ENCODE results near the gene GGA3.
"Not testable (repeated sequence)": the region's sequence is repeated elsewhere in the genome, so short reads cannot be mapped to it uniquely, and the experiment has no call there.

Gene GGA3

DNA sequence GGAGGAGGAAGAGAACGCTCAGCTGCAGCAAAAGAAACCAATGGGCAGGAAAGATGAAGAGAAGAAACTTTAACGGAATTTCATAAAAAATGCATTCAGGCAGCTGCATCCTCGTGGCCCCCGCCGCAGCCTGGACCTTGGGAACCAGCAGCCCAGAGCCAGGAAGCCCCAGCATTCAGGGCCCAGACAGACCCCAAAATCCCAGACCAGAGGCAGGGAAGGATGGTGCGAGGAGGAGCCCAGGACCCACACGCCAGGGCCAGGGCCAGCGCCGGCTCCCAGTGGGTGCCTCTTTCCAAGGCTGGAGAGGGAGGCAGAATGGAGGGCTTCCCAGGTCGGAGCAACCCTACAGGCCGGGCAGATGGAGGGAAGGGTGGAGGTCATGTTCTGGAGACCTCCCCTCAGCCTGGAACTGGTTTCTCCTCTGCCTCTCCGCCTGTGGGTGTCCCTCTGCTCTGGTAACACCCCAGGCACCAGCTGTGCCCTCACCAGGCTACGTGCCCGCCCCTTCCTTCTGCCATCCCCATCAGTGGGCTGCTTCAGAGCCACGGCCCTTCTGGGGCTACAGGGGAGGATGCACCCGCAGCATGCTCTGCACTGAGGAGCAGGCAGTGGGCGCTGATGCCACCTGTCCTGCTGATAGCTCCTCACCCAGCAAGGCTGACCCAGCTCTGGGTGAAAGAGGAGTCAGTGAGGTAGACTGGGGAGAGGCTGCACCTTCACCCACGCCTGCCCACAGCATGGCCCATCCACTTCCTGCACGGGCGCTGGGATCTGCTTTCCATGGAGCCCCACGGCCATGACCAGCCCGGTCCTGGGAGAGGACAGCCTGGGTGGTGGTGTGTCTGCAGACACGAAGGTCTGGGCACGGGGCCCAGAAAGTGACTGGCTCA, 10.8 kb upstream of the GGA3 start:
- no peak for DNase-seq (ENCODE audit: low read depth in 2 of 2)

DNA sequence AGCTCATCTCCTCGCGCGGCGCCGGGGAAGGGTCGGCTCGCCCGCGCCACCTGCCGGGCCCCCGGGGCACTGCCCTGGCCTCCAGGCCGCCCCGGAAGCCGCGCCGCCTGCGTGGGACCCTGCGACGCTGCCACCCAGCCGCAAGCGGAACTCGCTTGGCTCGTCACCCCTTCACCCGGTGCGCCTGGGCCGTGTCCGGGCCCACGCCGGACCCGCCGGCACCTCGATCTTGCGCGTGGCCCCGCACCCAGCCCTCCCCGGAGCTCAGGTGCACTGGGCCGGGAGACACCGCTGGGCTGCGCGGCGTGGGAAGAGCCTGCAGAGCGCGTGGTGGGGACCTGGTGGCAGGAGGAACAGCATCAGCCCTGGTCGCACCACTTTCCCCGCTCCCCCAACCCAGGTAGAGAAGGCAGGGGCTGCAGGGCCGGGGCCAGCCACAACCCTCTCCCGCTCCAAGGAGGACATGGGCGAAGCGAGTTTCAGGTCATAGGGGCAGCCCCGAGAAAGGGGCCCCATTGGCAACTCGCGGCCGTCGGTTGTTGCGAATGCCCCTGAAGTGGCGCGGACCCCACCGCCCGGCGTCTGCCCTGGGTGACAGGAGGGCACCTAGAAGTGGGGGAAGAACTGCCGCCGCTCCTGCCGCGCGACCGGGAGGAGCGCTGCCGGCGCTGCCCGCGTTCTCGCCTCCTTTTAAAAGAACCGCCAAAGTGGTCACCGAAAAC, 10.0 kb upstream of the GGA3 start:
- peak; percentile 87 to 89 for DNase-seq (ENCODE audit: low read depth in 2 of 2)

DNA sequence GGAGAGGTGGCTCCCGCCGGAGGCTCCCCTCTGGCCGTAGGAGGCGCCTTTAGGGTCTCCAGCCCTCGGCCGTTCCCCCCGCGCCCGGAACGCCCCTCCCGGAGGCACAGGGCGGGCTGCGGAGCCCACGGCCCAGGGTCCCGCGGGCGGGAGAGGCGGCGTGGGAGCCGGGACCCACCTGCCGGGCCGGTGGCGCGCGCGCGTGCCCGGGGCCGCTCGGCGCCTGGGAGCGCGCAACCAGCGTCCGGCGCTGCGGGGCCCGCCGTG, 9.5 kb upstream of the GGA3 start, which contains the start of gene MIF4GD:
Gene MIF4GD, minus strand, starts transcription at position 266 of the 267 bp plus-strand sequence. CDS start 1,036 bp downstream, outside the sequence.
- DNase-seq (ENCODE audit: low read depth in 2 of 2), result no peak

DNA sequence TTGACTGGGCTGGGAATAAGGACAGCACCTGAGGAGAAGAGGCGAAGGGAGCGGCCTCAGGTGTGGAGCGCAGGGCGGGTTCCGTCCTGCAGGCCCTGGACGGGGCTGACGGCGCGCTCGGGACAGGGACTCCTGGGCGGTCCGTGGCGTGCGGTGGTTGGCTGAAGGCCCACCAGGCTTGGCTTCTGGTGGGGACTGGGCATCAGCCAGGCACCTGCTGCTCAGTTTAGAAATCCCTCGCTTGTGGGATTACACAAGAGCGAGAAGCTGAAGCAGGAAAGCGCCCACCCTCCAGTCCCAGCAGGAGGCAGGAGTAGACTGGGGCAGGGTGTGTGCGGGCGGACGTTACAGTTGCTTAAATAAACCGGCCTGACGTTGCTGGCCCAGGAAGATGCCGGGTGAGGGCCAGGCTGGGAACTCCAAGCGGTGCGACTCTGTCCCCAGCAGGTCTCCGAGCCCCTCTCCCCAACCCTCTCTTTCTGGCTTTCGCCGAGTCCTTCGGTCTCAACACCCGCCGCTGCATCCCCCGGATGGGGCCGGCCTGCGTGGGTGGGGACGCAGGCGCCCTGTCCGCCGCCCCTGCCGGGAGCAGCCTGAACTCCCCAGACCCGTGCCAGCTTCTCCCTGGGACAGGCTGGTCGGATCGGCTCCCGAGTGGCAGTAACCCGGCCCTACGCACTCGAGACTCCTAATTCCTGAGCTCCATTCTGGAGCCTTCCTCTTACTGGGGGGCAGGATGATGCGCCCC, 9.0 kb upstream of the GGA3 start:
- peak in 1 of 2 donors; percentile 54 for DNase-seq (ENCODE audit: low read depth in 2 of 2)

DNA sequence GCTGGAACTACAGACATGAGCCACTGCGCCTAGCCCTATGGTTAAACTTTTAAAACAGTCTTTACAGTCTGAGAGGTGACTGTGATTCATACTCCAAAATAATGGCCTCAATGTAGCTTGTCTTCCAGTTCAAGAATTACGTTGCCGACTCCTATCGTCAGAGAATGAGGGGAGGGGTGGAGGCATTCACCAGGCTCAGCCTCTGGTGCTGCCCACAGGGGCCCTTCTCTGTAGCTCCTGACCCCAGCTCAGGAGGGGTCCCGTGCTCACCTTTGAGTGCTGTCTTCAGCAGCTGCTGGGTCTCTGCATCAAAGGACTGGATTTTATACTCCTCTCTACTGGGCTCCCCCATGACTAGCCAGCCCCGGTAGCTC, 8.4 kb upstream of the GGA3 start:
- no peak for DNase-seq (ENCODE audit: low read depth in 2 of 2)

DNA sequence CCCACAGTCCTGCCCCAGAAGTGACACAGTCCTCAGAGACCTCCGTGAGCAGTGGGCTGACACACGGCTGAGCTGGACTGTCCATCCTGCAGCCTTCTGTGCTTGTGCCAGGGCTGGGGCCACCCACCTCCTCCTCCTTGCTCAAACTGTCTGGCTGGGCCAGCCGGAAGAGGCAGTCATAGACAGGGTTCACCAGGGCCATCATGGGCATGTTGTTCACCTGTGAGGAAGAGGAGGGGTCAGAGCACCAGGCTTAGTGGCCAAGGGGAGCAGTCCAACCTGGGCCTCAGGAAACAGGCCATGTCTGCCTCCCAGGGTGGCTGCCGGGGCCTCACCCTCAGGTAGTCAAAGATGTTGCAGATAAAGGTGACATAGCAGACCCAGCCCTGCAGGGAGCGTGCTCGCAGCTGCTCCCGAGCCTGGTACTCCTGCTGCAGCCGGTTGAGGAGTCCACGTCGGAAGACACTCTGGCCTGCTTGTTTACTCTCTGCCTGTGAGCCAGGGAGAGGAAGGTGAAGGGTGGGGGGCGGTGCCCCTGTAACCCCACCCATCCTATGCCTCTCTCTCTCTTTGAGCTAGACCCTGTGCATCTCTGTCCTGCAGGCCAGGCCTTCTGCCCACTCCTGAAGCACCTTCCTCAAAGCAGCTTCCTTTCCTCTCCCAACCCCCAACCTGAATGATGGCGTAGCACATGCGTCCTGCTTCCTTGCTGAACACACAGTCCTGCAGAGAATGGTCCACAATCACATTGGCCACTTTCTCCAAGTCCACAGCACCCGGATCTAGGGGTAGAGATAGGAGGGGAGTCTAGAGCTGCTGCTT, 6.2 kb upstream of the GGA3 start:
- no peak for DNase-seq (ENCODE audit: low read depth in 2 of 2)

DNA sequence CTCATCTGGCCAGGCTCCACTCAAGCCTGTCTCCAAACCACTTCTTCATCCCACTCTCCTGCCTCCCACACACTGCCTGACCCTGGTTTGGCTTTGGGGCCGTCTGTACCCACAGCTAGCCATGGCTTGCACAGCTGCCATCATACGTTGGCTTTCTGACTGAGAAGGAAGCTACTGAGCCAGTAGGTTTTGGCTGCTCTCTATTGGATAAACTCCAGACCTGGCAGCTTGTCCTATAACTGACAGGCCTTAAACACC, 5.7 kb upstream of the GGA3 start:
- DNase-seq (ENCODE audit: low read depth in 2 of 2), result no peak

DNA sequence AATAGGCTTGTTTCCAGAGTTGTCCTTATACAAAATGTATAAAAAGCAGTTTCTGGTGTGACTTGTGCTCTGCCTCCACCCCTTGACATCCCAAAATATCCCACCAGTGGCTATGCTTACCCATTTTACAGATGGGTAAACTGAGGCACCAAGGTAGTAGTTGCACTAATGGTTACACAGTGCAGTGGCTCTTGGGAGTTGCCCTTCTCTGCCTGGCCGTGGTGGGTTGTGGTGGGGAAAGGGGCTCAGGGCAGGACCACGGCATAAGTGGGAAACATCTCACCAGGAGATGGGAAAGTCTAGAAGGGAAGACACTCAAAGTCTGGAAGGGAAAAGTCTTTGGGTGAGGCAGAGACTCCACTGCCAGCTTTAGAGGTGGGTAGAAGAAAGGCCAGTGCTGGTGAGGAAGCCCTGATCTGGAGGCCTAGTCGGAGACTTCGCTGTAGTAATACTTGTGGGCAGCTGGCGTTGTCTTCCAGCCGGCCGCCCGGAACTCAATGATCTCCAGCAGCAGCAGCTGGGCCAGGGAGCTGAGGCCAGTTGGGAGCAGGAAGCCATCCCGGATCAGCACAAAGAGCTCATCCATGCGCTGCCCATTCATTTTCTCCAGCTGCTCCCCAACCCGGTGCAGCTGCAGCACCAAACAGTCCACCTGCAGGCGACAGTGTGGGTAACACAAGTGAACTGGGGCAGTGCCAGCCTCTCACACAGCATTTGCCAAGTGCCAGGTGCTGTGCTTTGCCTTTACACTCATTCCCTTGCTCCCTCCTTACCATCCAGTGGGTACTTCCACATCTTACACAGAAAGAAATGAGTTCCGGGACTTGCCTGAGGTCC, 5.1 kb upstream of the GGA3 start:
- no peak for DNase-seq (ENCODE audit: low read depth in 2 of 2)

DNA sequence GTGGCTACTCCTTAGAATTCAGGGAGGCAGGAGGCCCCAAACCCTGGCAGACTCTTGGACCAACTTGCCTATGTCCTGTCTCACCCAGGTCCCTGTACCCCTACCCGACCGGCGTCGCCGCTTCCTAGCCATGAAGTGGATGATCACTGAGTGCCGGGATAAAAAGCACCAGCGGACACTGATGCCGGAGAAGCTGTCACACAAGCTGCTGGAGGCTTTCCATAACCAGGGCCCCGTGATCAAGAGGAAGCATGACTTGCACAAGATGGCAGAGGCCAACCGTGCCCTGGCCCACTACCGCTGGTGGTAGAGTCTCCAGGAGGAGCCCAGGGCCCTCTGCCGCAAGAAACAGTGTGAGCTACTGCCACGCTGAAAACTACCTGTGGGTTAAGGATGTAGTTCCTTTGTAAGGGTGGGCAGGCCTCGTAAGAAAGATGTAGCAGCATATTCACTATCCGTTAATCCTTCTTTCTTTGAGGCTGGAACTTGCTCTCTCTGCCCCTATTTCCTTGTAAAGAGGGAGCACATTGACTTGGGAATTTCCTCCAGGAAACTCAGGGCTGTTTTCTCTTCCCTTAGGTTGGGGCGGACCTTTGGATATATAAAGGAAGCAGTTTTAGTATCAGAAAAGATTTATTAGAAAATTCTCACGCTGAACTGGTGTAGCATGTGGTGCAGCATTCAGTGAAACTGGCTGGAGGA, 4.4 kb upstream of the GGA3 start:
- DNase-seq (ENCODE audit: low read depth in 2 of 2), result no peak

DNA sequence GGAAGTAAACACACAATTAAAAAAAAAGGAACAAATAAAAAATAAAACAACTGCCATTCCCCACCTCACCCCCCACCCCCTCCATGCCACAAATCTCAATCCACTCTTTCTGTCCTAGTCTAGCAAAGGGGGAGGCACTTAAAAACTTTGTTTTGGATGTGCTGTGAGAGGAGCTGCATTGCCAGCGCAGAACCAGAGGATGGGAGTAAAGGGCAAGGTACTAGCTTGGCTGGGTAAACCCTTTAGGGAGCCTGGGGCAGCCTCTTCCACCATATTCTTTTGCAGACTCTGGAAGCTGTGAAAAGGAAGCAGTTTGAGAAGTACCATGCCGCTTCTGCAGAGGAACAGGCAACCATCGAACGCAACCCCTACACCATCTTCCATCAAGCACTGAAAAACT, 1.6 kb upstream of the GGA3 start:
- DNase-seq (ENCODE audit: low read depth in 2 of 2), result no peak

DNA sequence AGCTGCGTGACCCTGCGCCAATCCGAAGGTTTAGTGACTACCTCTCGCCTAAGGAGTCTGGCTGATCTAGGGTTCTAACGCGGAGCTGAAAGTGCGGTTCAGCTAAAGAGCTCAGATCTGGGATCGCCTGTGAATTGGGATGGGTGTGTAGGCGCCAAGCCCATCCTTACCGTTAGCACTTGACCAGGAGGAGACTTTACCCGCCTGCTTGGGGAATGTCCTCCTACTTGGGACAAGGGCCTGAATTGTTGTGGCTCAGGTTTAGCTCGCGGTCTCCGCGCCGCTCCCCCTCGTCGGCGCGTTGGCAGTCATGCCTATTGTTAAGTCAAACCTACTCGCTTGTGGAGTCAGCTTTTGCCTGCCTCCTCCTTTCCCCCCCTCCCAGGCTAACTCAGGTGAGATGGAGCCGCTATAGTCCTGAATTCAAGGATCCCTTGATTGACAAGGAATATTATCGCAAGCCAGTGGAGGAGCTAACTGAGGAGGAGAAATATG, 753 bp upstream of the GGA3 start:
- DNase-seq (ENCODE audit: low read depth in 2 of 2), result no peak

DNA sequence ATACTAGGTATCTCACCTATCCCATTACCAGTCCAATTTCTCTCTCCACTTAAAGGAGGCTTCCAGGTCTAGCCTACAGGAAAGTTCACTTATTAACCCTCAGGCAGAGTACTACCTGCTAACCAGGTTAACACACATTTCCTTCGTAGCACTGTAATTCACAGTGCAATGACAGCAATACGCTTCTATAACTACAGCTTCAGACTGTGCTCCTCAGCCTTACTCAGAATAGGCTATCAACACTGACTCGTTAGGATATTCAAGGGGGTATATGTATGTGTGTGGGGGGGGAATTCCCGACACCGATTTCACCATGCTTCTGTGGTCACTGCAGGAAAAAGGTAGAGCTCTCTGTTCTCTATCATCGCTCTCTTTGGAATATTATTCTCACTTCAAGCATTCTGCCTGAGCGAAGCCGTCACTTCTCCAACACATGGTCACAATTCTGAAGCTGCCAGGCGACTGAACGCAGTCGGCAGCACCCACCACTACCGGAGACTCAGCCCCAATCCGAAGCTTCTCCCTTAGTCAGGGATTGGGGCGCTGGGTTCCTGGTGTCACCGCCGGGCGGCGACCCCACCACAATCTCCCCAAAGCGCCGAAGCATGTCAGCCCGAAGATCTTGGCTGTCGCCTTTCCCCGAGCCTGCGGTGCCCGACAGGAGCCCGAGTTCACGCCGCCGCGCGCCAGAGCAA, 618 bp downstream of the GGA3 start:
- peak in 1 of 2 donors; percentile 37 for DNase-seq (ENCODE audit: low read depth in 2 of 2)

DNA sequence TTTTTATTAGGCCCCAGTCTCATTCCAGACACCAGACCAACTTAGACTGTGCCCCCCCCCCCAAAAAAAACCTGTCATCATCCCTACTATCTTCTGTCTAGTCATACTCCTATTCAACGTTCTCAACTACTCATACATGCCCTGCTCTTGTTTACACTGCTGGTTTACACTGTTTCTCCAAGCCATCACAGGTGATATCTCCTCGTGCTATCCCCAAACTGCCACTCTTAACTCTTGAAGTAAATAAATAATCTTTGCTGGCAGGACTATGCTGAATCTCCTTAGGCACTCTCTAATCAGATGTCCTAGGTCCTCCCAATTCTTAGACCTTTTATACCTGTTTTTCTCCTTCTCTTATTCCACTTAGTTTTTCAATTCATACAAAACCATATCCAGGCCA, 4.2 kb downstream of the GGA3 start:
- DNase-seq (ENCODE audit: low read depth in 2 of 2), result not testable (repeated sequence)

DNA sequence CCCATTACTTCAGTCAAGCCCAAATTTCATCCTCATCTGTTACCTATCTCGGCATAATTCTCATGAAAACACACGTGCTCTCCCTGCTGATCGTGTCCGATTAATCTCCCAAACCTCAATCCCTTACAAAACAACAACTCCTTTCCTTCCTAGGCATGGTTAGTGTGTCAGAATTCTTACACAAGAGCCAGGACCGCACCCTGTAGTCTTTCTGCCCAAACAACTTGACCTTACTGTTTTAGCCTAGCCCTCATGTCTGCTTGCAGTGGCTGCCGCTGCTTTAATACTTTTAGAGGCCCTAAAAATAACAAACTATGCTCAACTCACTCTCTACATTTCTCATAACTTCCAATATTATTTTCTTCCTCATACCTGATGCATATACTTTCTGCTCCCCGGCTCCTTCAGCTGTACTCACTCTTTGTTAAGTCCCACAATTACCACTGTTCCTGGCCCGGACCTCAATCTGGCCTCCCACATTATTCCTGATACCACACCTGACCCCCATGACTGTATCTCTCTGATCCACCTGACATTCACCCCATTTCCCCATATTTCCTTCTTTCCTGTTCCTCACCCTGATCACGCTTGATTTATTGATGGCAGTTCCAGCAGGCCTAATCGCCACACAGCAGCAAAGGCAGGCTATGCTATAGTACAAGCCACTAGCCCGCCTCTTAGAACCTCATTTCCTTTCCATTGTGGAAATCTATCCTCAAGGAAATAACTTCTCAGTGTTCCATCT, 5.3 kb downstream of the GGA3 start:
- not testable (repeated sequence) for DNase-seq (ENCODE audit: low read depth in 2 of 2)

DNA sequence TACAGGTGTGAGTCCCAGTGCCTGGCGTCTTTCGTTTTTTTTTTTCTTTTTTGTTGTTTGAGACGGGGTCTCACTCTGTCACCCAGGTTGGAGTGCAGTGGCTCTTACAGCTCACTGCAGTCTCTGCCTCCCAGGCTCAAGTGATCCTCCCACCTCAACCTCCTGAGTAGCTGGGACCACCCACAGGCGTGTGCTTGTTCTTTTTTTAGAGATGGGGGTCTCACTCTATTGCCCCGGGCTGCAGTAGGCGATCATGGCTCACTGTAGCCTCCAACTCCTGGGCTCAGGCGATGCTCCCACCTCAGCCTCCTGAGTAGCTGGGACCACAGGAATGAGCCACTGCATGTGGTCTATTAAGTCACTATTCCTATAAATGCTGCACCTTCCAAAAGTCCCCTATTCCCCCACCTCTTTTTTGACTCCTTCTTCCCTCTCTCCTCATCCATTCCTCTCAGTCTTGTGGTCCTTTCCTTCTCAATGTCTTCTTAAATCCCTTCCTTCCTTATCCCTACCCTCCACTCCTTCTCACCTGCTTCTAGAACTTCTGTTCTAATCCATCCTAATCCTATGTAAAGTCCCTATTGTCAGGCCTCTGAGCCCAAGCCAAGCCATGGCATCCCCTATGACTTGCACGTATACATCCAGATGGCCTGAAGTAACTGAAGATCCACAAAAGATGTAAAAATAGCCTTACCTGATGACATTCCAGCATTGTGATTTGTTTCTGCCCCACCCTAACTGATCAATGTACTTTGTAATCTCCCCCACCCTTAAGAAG, 9.2 kb downstream of the GGA3 start:
- no peak for DNase-seq (ENCODE audit: low read depth in 2 of 2)

DNA sequence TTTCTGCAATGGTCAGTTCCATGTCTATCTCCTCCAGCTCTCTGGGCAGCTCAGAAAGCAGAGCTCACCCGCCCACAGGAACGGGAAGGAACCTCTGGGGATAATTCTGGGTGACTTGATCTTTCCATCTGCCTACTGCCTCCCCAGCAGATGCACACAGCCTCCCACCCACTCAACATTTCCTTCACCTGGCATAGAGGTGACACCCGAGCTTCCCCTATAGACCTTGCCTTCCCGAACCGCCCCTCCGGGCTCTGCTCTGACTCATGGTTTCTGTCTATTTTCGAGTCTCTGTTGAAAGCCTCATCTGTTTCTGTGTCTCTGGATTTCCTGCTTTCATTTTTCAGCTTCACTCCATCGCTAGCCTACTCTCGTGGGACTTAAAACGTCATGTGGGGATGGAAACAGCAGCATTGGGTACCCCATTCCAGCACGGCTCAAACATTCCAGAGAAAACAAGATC, 11.4 kb downstream of the GGA3 start:
- peak; percentile 68 to 79 for DNase-seq (ENCODE audit: low read depth in 2 of 2)

DNA sequence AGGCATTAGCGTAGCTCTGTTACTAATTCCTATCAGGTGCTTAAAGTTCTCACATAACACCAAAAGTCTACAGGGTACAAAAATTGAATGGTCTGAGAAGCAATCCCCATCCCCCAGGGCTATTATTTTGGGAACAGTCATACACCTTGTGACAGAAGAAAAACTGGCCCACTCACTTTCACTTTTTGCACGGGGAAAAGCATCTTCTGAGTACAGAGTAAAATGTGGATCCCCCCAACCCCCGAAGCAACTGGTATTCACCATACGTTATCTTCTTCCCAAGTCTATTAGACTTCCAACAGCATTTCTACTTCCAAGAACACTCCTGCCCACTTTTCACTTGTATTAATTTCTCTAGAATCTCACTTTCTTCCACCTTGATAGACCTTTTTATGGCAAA, 11.8 kb downstream of the GGA3 start:
- no peak for DNase-seq (ENCODE audit: low read depth in 2 of 2)

DNA sequence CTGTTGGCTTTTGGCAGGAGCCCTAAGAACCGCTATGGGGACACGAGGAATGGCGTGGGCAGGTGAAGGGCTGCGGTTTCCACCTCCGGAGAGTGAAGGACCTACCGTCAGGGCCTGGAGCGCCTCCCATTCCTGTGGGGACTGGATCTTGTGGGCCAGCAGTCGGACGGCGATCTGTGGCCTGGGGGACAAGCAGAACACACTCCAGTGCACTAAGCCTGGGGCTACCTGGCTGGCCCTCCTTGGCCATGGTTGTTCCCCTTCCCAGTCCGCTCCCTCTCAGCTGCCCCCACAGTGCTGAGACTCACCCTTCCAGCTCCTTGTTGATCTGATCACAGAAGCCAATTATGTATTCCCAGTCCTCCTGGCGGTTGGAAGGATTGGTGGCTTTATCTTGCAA, 15.0 kb downstream of the GGA3 start:
- DNase-seq (ENCODE audit: low read depth in 2 of 2), result no peak

Data from stimulated activated CD4-positive, alpha-beta T cell treated with anti-CD3 and anti-CD28 coated beads, Interleukin-1b, Interleukin-23, amount 100 ng/mL, for 4 hours (primary cell).